NT2/D1 (cell line): ENCODE measurements around the gene SCAPER.
"Not testable (repeated sequence)": the region's sequence is repeated elsewhere in the genome, so short reads cannot be mapped to it uniquely, and the experiment has no call there.

Source experiments
- SUZ12 ChIP-seq: IDR thresholded peaks from 2 replicates; pipeline ENCODE4 v1.6.1; 2011; ENCODE audit not compliant: insufficient read length, insufficient read depth; ENCODE audit errors: extremely low read depth
- YY1 ChIP-seq: IDR thresholded peaks from 2 replicates; pipeline ENCODE4 v1.6.1; 2011; ENCODE audit not compliant: insufficient read length, insufficient read depth
- ZNF274 ChIP-seq: IDR thresholded peaks from 2 replicates; pipeline ENCODE4 v1.6.1; 2011; ENCODE audit warnings: mild to moderate bottlenecking, low read depth, low read length

DNA sequence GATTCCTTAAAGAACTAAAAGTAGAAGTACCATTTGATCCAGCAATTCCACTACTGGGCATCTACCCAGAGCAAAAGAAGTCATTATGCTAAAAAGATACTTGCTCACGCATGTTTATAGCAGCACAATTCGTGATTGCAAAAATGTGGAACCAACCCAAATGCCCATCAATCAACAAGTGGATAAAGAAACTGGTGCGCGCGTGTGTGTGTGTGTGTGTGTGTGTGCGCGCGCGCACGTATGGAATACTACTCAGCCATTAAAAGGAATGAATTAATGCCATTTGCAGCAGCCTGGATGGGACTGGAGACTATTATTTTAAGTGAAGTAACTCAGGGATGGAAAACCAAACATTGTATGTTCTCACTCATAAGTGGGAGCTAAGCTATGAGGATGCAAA, 394.5 kb downstream of the SCAPER start:
- not testable (repeated sequence) for TF ChIP-seq SUZ12, ZNF274, YY1
